Measurements from ENCODE around the gene OSR1. TPM values are rescaled to one million over a fixed set of nuclear protein-coding genes. Genes with fewer than 3 reads are reported as not detected.
A peak's percentile ranks its signal among the peaks of the same experiment; 100 is the strongest.

Gene OSR1
- total RNA-seq, 2 donors from 2014 or later = 1.7 to 2.4 TPM

- Histone ChIP-seq H3K36me3 (no peaks in the 10 kb centered on the region), H3K27ac (peak overlapping the region; percentile 51), H3K27me3 (peaks cover 26% of the 10 kb centered on the region), H3K9me3 (no peaks in the 10 kb centered on the region), H3K4me1 (no peaks in the 10 kb centered on the region), H3K9ac (ENCODE audit: low read depth in 2 of 2, low read length in 2 of 2) (peak overlapping the region; percentile 44 to 83), H3K4me3 (peak overlapping the region; percentile 37)
- DNase-seq = no peak
- no peak for TF ChIP-seq CTCF (IDR thresholded peaks at IDR 0.05)
- intact Hi-C loops (cut with DNase I) = loop anchor here (2.0 to 10.0 kb wide), 3 partner anchors 477 to 840 kb away; no protein-coding TSS in a partner anchor
These were observed 3.8 kb upstream of the OSR1 start for GRCh38 chr2:19362094-19362754.

DNA sequence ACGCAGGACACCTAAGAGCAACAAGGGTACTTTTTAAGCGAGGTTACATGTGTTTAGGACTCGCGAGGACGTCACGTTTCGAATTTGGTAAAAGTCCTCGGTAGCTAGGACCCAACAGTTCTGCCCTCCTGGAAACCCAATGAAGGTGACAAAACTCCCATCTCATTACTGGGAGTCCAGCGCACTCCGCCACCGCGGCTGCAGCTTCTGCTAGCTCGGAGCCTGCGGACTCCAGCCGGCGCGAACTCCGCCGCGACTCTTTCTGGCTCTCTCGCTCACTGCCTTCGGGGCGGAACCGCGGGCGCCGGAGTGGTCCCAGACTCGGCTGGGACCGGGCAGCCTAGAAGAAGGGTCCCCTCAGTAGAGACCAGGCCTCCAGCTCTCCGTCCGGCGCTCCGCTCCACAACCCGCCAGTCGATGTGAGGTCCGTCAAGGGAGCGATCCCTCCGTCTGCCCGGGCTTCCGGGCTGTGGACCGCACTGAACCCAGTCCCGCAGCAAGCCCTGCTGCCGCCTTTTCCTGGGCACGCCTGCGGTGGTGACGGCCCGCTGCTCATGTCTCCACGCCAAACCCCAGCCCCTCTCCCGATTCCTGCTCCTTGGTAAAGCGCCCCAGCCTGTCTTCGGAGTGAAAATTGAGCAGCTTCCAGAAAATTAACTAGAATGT is 3.0 kb upstream of the OSR1 start:
- Histone ChIP-seq H3K27me3 (peaks cover 31% of the 10 kb centered on the region), H3K36me3 (no peaks in the 10 kb centered on the region), H3K27ac (no peak overlapping the region), H3K9me3 (no peaks in the 10 kb centered on the region), H3K9ac (ENCODE audit: low read depth in 2 of 2, low read length in 2 of 2) (peak overlapping the region; percentile 59 to 83), H3K4me3 (peak overlapping the region; percentile 37), H3K4me1 (no peaks in the 10 kb centered on the region)
- intact Hi-C loops (cut with DNase I) = loop anchor here (5.0 to 10.0 kb wide), 2 partner anchors 477 to 839 kb away; no protein-coding TSS in a partner anchor
- no peak for TF ChIP-seq CTCF (IDR thresholded peaks at IDR 0.05)
- no peak for DNase-seq

- intact Hi-C loops (cut with DNase I) = loop anchor here (5.0 to 10.0 kb wide), 2 partner anchors 476 to 839 kb away; no protein-coding TSS in a partner anchor
- Histone ChIP-seq H3K4me3 (peak overlapping the region; percentile 37), H3K27me3 (peaks cover 31% of the 10 kb centered on the region), H3K27ac (no peak overlapping the region), H3K9ac (ENCODE audit: low read depth in 2 of 2, low read length in 2 of 2) (peak overlapping the region in 1 of 2 donors; percentile 83), H3K9me3 (no peaks in the 10 kb centered on the region), H3K36me3 (no peaks in the 10 kb centered on the region), H3K4me1 (no peaks in the 10 kb centered on the region)
- TF ChIP-seq CTCF (IDR thresholded peaks at IDR 0.05) = no peak
- no peak for DNase-seq
These were observed 2.5 kb upstream of the OSR1 start for GRCh38 chr2:19360966-19361321.

DNA sequence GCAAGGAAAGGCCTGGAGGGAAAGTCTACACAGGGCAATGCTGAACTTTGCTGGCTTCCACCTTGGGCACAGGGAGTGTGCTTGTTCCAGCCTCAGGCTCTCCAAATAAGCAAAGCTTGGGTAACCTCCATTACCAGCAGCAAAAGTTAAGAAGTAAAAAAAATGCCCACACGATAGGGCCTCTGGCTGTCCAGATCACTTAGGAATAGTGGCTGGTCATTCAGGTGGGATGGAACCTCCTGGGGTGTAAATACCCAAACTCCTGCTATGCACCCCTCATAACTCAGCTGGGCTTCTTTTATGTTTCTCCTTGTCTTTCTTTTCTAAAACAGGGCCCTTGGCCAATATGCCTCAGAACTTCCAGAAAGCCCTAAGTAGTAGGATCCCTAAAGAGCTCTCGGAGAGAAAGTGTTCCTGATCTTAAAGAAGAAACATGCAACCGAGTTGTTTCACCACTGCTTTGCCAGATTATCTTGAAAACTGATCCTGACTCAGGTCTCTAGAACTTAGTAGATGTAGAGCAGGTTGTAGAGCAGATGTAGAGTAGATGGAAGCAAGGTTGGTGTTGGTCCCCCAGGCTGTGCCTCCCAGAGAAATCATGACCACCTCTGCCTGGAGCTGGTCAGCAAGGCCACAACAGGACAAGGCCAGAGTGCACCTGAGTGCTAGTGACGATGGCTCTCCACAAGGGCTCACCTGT is 2.0 kb upstream of the OSR1 start:
- H3K4me3 ChIP-seq = no peak overlapping the region
- H3K27ac ChIP-seq = no peak overlapping the region
- H3K9ac ChIP-seq (ENCODE audit: low read depth in 2 of 2, low read length in 2 of 2) = no peak overlapping the region
- no peaks in the 10 kb centered on the region for H3K36me3 ChIP-seq
- H3K27me3 ChIP-seq = peaks cover 31% of the 10 kb centered on the region
- intact Hi-C loops (cut with DNase I) = loop anchor here (5.0 to 10.0 kb wide), 2 partner anchors 476 to 838 kb away; no protein-coding TSS in a partner anchor
- H3K9me3 ChIP-seq = no peaks in the 10 kb centered on the region
- TF ChIP-seq CTCF (IDR thresholded peaks at IDR 0.05) = no peak
- DNase-seq = no peak
- no peaks in the 10 kb centered on the region for H3K4me1 ChIP-seq

DNA sequence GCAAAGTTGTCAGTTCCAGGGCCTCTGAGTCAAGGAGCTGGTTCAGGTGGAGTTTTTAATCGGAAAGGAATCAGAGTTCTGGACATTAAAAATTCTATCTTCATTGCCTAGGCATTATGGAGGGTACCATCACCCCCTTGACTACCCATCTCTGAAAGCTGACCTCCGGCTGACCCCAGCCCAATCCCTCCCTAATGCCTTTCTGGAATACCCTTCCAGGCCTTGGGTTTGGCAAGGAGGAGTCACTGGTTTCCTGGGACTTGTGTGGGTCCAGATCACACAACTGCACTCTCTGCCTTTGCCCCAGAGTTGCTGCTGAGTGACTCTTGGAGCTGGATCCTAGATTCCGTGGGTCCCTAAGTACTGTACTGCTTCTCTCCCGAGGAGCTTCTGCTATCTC is 1.0 kb upstream of the OSR1 start:
- H3K27ac ChIP-seq = no peak overlapping the region
- no peaks in the 10 kb centered on the region for H3K9me3 ChIP-seq
- H3K4me1 ChIP-seq = no peaks in the 10 kb centered on the region
- H3K9ac ChIP-seq (ENCODE audit: low read depth in 2 of 2, low read length in 2 of 2) = no peak overlapping the region
- no peak for TF ChIP-seq CTCF (IDR thresholded peaks at IDR 0.05)
- no peak for DNase-seq
- H3K36me3 ChIP-seq = no peaks in the 10 kb centered on the region
- intact Hi-C loops (cut with DNase I) = loop anchor here (5.0 to 10.0 kb wide), 2 partner anchors 375 to 503 kb away; no protein-coding TSS in a partner anchor
- H3K27me3 ChIP-seq = peaks cover 31% of the 10 kb centered on the region
- H3K4me3 ChIP-seq = no peak overlapping the region

Measured in colonic mucosa (tissue), 4 donors.